ENCODE data around the gene PANK2.
"Not testable (repeated sequence)": the region's sequence is repeated elsewhere in the genome, so short reads cannot be mapped to it uniquely, and the experiment has no call there.

The PANK2 gene

DNA sequence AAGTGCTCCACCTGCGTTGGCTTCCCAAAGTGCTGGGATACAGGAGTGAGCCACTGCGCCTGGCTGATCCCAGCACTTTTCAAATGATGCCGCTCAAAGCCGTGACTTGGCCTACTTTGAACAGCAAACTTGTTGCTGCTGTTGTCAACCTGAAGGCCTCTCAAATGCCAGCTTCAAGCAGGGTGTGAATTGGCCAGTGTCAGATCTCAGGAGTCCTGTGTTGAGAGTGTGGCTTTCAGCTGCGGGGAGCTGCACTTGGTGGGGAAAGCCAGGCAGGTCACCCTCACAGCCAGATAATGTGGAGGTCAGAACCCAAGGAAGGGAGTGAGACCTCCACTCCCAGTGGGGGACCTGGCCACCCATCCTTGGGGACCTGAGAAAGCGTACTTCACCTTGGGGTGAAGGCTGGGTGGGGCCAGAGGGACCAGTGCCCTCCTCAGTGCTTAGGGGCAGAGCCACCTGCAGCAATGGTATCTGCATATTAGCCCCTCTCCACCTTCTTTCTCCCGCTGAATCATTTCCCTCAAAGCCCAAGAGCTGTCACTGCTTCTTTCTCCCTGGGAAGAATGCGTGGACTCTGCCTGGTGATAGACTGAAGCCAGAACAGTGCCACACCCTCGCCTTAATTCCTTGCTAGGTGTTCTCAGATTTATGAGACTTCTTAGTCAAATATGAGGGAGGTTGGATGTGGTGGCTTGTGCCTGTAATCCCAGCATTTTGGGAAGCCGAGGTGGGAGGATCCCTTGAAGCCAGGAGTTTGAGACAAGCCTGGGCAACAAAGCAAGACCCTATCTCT is 19.1 kb upstream of the PANK2 start:
- DNase-seq (ENCODE audit: low read depth): no peak

DNA sequence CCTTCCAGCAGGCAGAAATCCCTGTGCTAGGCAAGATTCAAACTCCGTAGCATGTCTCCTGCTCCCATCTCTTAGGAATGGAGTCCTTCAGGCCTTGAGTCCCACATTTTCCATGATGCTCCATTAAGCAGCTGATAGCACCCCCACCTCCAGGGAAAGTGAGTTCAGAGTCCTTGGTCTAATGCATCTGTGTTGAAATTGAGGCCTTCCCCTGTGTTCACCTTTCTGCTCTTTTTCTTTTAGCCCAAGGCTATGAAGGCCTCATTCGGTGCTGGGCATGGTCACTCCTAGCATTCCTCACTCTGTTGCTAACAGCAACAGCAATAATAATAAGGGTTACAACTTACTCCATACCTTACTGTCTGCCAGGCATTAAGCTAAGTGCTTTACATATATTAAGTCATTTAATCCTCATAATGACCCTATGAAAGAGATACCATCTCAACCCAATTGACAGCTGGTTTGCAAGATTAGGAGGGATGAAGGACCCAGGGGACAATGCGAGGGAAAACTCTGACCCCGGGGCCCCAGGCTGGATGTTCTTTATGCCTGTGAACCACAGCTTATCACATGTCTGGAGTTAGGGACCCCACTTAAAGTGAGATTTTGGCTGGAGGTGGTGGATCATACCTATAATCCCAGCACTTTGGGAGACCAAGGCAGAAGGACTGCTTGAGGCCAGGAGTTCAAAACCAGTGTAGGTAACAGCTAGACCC is 17.5 kb upstream of the PANK2 start:
- peak; percentile 12 for DNase-seq (ENCODE audit: low read depth)

DNA sequence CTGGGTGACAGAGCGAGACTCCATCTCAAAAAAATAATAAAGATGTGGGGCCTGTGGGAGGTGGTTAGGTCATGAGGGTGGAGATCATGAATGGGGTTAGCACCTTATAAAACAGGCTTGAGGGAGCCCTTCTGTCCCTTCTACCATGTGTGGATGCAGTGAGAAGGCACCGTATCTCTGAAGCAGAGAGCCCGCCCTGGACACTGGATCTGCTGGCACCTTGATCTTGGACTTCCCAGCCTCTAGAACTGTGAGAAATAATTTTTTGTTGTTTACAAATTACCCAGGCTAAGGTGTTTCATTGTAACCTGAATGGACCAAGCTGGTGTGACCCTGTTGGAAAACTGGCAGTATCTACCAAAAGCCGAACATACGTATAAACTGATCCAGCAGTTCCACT is 15.7 kb upstream of the PANK2 start:
- no peak for DNase-seq (ENCODE audit: low read depth)

DNA sequence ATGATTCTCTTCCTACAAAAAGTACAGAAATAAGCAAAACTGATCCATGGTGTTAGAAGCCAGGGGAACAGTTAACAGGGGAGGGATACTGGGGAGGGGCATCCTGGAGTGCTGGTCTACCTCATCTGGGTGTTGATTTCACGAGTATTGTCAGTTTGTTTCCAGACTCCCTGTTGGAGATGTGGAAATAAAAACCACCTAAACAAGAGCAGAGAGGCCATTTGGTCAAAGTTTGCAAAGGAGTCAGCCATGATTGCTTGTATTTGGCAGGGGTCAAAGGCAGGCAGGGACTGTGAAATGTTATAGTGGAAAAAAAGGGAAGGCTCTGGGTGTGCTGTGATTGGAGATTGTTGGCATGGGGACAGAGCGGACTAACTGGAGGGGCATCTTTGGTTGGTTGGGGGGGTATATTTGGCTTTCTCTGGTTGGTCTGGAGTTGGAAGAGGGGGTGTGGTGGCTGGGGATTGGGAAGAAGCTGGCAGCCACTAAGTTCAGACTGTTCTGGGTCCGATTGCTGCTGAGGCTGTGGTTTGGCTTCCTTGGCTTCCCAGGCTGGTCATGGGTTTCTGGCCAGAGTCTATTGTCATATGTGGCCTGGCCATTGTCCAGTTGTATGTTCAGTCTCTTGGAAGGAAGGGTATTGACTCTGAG is 14.9 kb upstream of the PANK2 start:
- no peak for DNase-seq (ENCODE audit: low read depth)

DNA sequence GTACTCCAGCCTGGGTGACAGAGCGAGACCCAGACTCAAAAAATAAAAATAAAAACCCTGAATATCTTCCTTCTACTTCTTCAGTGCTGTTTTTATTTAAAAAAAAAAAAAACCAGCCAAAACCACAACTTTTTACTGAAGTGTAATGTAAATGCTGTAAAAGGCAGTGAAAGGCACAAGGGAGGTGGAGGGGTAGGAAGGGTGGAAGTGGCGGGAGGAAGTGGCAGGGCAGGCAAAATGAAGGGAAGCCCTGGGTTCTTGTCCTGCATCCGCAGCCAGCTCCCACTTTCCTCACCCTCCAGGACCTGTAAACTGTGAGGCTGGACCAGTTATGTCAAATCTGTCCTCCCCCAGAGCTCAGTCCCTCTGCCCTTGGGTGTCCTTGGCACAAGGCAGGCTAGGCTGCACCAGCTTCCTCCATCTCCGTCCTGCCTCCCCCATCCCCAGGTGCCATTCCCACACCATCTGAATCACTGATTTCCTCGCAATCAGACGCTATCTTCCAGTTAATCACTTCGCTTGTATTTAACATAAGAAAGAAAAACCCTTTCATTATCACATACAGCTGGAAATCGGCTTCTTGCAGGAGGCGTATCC is 13.7 kb upstream of the PANK2 start:
- DNase-seq (ENCODE audit: low read depth): no peak

DNA sequence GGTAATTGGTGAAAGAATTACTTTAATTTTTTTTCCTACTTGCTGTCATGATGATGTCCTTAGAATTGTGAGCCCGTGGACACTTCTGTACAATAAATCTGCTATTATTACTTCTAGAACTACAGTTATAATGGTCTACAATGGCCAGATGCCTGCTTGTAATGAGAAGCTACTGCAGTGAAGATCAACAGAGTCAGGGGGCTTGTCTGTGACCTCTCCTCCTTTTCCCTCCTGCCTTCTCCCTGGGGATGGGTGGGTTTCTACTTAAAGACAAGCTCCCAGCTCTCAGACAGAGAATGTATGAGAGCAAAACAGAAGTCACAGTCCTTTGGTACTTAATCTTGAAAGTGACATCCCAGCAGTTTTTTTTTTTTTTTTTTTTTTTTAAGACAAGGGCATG is 13.2 kb upstream of the PANK2 start:
- DNase-seq (ENCODE audit: low read depth): no peak

DNA sequence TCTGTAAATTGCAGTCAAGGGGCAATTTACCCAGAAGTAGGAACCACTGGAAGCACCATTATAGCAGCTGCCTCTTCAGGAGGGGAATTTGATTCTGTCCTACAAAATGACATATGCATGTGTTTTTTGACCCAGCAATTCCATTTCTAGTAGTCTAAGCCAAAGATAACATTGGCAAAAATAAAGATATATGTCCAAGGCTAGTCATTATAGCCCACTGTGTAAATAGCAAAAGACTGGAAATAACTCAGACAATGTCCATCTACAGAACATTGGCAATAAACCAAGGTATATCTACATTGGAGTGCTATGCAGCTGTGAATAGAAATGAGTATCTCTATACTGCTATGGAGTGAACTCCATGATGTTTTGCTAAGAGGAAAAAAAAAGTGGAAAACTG is 12.5 kb upstream of the PANK2 start:
- no peak for DNase-seq (ENCODE audit: low read depth)

DNA sequence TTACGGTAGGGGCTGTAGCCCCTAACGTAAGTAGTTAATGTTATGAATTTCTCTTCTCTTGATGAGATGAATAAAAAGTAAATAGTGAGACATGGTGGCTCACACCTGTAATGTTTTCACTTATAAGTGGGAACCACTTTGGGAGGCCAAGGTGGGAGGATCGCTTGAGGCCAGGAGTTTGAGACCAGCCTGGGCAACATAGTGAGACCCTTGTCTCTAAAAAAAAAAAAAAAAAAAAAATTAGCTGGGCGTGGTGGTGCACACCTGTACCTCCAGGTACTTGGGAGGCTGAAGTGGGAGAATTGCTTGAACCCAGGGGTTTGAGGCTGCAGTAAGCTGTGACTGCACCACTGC is 10.3 kb upstream of the PANK2 start:
- DNase-seq (ENCODE audit: low read depth): not testable (repeated sequence)

DNA sequence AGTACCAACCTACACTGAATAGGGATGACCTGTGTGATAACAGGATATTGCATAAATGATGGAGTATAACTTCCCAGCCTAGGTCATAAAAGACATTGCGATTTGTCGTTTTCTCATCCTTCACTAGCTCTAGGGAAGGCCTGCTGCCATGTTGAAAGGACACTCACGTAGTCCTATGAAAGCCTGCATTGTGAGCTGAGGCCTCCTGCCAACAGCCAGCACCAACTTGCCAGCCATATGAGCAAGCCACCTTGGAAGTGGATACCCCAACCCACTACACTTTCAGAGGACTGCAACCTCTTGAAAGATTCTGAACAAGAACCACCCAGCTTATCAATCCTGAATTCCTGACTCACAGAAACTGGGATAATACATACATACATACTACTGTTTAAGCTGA is 3.5 kb upstream of the PANK2 start:
- DNase-seq (ENCODE audit: low read depth): no peak

DNA sequence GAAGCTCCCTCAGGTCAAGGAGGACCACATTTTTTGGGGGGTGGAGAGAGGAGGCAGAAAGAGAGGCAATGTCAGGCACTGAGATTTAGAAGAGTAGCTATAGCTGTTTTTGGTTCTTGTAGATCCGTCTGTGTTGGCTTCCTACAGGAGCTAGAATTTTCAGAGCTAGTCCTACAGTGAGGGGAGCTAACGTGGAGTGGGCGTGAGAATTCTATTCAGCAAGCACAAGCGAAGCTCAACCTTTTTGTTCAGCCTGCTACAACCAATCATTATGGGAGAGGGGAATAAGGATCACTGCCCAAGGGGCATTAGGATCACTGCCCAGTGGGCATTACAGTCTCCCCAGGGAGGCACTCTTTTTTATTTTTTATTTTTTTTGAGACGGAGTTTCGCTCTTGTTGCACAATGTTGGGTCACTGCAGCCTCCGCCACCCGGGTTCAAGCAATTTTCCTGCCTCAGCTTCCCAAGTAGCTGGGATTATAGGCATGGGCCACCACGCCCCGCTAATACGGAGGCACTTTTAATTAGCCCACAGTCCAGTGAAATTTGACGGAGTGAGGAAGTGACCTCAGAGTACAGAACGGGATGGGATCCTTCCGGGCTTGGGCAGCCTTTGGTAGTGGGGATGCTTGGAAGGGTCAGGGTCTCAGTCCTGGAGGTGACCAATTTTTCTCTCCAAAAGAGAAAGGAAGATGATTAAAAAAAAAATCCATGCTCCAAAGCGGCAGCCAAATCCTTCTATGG is 1.1 kb upstream of the PANK2 start:
- no peak for DNase-seq (ENCODE audit: low read depth)

DNA sequence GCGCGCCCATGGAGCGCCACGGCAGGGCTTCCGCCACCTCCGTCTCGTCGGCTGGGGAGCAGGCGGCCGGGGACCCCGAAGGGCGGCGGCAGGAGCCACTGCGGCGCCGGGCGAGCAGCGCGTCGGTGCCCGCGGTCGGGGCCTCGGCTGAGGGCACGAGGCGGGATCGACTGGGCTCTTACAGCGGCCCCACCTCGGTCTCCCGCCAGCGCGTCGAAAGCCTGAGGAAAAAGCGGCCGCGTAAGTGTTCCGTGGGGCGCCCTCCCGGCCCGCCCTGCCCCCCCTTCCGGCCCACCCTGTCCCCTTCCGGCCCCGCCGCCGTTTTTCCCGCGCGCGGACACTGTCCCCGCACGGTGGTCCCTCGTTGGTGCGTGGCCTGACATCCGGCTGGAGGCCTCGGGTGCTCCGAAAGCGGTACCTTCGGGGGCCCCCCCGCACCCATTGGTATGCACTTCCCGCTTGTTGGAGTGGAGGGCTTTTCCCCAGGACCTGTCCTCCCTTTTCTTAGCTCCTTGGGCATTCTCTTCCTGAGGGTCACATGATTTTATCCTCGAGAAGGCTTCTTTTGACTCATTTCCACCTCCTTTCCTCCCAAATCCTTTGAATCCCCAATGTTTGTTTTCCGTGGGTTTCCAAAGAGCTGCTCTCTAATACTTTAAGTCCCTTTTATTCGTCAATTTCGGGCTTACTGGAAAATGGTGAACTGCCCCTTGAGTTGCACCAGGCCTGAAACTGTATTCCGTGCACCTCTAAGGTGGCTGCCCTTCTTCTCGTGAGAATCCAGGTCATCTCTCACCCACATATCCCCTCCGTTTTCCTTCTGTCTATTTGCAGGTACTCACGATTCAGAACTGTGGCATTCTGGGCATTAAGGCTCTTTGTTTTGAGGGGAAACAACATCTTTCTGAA is 556 bp downstream of the PANK2 start:
- DNase-seq (ENCODE audit: low read depth): no peak

DNA sequence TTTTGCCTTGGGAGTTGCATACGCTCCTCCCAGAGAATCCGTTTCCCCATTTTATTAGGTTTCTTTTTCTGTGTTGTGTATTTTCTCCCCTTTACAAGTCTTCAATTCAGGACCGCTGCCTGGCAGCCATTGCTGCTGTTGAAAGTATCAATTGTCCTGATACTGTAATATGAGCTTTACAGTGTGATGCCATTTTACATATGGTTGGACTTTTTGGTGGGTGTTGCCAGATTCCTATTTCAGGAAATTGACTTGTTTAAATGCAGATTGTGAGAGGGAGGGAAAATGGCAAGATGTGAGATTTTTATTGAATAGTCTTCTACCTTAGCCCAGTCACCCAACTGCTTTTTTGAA is 1.2 kb downstream of the PANK2 start:
- no peak for DNase-seq (ENCODE audit: low read depth)

DNA sequence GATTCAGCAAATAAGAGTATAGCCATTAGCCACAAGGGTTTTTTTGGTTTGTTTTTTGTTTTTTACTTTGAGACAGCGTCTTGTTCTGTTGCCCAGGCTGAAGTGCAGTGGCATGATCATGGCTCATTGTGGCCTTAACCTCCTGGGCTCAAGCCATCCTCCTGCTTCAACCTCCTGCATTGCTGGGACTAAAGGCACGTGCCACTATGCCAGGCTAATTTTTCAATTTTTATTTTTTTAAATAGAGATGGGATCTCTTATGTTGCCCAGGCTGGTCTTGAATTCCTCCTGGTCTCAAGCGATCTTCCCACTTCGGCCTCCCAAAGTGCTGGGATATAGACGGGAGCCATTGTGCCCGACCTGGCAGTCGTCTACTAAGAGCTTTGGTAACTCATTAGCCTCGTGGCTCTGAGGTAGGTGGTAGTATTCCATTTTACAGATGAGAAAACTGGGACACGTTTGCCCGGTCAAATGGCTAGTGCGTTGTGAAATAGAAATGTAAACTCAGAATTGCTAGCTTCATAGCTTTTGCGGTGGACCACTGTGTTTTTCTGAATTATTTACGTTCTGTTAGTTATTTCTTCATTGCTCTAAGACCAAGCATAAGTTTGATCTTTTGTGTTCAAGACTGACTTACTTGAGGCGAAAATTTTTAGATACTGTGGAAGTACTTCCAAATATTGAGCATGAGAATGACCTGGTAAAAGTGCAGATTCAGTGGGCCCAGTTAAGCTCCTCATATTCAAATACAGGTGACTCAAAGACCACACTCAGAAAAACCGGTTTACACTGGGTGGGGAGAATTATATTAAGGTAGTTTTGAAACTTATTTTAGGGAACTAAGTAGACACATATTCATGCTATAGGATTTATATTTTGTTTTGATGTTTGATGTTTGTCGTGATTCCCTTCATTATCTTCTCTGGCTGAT is 2.1 kb downstream of the PANK2 start:
- no peak for DNase-seq (ENCODE audit: low read depth)

DNA sequence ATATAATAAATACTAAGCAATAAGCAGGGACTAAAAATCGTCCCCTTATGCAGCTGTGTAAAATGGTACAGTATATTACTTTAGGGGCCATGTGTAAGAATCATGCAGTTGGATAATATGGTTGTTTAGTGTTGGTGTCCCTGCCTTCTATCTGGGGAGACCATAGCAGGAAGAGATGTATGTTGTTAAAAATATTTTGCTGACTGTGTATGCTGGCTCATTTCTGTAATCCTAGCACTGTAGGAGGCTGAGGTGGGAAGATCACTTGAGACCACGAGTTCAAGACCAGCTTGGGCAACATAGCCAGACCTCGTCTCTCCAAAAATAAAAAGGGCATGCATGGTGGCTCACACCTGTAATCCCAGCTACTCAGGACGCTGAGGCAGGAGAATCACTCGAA is 5.6 kb downstream of the PANK2 start:
- DNase-seq (ENCODE audit: low read depth): no peak

DNA sequence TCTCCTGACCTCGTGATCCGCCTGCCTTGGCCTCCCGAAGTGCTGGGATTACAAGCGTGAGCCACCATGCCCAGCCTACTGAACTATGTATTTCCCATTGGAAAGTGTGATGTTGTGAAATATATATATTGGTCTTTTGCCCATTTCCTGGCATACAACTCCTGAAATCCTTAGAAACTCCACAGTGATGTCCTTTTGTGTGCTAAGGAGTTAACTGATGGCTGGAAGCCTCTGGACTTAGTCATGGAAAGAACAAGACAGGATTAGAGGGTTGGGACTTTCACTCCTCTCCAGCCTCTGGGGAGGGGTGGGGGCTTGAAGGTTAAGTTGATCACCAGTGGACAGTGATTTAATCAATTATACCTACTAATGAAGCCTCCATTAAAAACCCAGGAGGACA is 7.1 kb downstream of the PANK2 start:
- no peak for DNase-seq (ENCODE audit: low read depth)

DNA sequence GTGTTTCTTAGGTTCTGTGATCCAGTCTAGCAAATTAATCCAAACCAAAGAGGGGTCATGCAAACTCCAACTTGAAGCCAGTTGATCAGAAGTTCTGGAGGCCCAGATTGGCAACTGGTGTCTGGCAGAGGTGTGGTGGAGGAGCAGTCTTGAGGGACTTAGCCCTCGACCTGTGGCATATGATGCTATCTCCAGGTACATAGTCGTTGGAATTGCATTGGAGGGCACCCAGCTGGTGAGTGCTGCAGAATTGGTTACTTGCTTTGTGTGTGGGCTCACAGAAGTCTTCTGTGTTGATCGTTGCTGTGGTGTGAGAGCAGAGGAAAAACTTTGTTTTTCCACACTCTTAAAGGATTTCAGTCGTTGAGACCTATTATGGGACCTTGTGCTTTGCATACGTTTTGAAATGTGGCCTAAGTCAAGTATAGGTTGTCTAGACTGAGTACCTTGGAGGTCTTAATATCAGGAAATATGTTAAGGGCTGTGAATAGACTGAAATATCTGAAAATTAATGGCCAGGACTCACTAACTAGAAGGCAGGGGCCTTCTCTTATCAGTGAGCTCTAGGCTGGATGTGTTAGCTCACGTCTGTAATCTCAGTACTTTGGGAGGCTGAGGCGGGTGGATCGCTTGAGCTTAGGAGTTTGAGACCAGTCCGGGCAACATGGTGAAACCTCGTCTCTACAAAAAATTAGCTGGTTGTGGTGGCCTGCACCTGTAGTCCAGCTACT is 7.8 kb downstream of the PANK2 start:
- no peak for DNase-seq (ENCODE audit: low read depth)

DNA sequence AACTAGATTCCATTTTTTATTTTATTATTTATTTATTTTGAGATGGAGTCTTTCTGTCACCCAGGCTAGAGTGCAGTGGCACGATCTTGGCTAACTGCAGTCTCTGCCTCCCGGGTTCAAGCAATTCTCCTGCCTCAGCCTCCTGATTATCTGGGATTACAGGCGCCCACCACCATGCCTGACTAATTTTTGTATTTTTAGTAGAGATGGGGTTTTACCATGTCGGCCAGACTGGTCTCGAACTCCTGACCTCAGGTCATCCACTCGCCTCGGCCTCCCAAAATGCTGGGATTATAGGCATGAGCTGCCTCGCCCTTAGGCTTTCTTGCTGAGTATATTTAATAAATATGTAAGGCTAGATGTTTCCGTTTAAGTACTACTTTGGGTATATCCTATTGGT is 9.0 kb downstream of the PANK2 start:
- DNase-seq (ENCODE audit: low read depth): not testable (repeated sequence)

DNA sequence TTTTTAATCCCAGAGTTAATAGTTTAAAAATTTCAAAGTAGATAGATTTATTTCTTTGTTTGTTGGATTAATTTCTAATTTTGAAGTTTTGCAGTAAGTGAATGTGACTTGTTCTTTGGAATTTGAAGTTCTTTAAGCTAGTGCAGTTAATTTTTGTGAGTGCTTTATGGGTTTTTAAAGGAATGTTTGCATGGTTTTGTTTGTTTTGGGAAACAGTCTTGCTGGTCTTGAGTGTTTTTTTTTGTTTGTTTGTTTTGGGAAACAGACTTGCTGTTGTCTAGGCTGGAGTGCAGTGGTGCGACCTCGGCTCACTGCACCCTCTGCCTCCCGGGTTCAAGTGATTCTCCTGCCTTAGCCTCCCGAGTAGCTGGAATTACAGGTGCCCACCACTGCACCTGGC is 9.5 kb downstream of the PANK2 start:
- DNase-seq (ENCODE audit: low read depth): no peak

DNA sequence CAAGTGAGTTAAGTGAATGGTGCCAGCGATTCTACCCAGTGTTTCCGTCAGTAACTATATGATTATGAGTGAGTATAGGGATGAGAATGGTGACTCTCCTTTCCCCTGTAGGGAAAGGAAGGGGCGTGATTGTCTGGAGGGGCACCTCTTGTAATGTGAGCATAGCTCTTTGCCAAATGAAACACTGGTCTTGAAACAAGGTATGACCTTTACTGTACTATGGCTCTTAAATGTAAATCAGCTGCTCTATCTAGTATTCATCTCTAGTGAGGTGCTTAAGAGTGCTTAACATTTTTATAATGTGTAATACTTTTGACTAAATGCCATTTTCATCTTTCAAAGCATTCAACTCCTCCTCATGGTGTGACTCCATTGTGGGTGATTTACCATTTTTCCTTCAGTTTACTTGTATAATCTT is 11.0 kb downstream of the PANK2 start:
- no peak for DNase-seq (ENCODE audit: low read depth)

Data from GM04503 (cell line).